Measurements from ENCODE around the gene PLD1.

PLD1 gene

DNA sequence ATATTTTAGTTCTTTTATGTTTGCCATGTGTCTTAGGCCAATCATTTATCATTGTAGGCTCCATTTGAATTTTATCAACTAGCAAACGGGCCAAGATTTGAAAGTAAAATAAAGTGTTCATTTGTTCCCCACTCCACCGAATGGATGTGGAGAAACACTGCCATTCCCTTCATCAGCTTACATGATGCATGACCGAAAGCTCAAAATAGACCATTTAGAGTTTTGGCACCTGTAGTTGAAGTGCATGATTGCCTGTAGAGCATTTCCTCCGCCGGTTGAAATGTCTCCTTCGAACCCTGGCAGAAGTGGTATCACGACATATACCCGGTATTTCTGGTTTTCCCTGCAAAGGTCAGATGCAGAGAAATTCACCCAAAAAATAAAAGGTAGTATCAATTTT lies 165.6 kb downstream of the PLD1 start:
- H3K4me3 ChIP-seq (replicated peaks; ENCODE audit: insufficient read depth, low read length), result no peak overlapping the region
- DNase-seq (ENCODE audit: low read depth in 1 of 2, low spot score in 1 of 2), result no peak
- no peak for TF ChIP-seq GABPA (IDR thresholded peaks at IDR 0.05; ENCODE audit: low read depth)
- TF ChIP-seq, protein P1, sequence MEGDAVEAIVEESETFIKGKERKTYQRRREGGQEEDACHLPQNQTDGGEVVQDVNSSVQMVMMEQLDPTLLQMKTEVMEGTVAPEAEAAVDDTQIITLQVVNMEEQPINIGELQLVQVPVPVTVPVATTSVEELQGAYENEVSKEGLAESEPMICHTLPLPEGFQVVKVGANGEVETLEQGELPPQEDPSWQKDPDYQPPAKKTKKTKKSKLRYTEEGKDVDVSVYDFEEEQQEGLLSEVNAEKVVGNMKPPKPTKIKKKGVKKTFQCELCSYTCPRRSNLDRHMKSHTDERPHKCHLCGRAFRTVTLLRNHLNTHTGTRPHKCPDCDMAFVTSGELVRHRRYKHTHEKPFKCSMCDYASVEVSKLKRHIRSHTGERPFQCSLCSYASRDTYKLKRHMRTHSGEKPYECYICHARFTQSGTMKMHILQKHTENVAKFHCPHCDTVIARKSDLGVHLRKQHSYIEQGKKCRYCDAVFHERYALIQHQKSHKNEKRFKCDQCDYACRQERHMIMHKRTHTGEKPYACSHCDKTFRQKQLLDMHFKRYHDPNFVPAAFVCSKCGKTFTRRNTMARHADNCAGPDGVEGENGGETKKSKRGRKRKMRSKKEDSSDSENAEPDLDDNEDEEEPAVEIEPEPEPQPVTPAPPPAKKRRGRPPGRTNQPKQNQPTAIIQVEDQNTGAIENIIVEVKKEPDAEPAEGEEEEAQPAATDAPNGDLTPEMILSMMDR (IDR thresholded peaks at IDR 0.05; ENCODE audit: insufficient read depth, low read length), result no peak
- TF ChIP-seq POLR2AphosphoS5 (IDR thresholded peaks at IDR 0.05; ENCODE audit: low read depth), result no peak
- no peak for TF ChIP-seq SPI1 (IDR thresholded peaks at IDR 0.05; ENCODE audit: borderline replicate concordance, low read depth)
- TF ChIP-seq, protein P2, sequence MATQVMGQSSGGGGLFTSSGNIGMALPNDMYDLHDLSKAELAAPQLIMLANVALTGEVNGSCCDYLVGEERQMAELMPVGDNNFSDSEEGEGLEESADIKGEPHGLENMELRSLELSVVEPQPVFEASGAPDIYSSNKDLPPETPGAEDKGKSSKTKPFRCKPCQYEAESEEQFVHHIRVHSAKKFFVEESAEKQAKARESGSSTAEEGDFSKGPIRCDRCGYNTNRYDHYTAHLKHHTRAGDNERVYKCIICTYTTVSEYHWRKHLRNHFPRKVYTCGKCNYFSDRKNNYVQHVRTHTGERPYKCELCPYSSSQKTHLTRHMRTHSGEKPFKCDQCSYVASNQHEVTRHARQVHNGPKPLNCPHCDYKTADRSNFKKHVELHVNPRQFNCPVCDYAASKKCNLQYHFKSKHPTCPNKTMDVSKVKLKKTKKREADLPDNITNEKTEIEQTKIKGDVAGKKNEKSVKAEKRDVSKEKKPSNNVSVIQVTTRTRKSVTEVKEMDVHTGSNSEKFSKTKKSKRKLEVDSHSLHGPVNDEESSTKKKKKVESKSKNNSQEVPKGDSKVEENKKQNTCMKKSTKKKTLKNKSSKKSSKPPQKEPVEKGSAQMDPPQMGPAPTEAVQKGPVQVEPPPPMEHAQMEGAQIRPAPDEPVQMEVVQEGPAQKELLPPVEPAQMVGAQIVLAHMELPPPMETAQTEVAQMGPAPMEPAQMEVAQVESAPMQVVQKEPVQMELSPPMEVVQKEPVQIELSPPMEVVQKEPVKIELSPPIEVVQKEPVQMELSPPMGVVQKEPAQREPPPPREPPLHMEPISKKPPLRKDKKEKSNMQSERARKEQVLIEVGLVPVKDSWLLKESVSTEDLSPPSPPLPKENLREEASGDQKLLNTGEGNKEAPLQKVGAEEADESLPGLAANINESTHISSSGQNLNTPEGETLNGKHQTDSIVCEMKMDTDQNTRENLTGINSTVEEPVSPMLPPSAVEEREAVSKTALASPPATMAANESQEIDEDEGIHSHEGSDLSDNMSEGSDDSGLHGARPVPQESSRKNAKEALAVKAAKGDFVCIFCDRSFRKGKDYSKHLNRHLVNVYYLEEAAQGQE (IDR thresholded peaks at IDR 0.05; ENCODE audit: insufficient replicate concordance, low read depth), result no peak
- H3K27me3 ChIP-seq (ENCODE audit: insufficient read depth, poor library complexity, severe bottlenecking), result no peaks in the 10 kb centered on the region
- H3K27ac ChIP-seq (replicated peaks), result no peak overlapping the region

DNA sequence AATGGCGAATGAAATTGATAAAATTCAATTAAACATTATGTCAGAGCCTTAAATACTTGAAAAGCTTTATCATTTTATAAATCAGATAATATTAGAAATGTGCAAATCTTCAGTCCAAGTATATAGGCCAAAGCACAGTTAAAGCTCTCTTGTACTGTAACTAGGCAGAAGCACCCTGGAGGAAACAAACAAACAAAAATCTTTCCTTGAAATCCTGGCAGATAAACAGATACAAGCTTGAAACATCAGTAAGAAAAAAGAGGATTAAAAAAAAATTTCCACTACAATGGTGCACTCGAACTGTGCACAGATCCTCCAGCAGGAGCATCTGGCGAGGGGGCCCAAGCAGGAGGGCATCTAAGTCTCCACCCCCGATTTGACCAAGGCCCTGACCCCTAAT lies 166.6 kb downstream of the PLD1 start:
- TF ChIP-seq, protein P1 (IDR thresholded peaks at IDR 0.05; ENCODE audit: insufficient read depth, low read length), result no peak
- TF ChIP-seq, protein P2 (IDR thresholded peaks at IDR 0.05; ENCODE audit: insufficient replicate concordance, low read depth), result no peak
- TF ChIP-seq SPI1 (IDR thresholded peaks at IDR 0.05; ENCODE audit: borderline replicate concordance, low read depth), result no peak
- no peak for TF ChIP-seq GABPA (IDR thresholded peaks at IDR 0.05; ENCODE audit: low read depth)
- no peak for TF ChIP-seq POLR2AphosphoS5 (IDR thresholded peaks at IDR 0.05; ENCODE audit: low read depth)
- H3K27ac ChIP-seq (replicated peaks), result no peak overlapping the region
- H3K27me3 ChIP-seq (ENCODE audit: insufficient read depth, poor library complexity, severe bottlenecking), result no peaks in the 10 kb centered on the region
- DNase-seq (ENCODE audit: low read depth in 1 of 2, low spot score in 1 of 2), result no peak
- no peak overlapping the region for H3K4me3 ChIP-seq (replicated peaks; ENCODE audit: insufficient read depth, low read length)

DNA sequence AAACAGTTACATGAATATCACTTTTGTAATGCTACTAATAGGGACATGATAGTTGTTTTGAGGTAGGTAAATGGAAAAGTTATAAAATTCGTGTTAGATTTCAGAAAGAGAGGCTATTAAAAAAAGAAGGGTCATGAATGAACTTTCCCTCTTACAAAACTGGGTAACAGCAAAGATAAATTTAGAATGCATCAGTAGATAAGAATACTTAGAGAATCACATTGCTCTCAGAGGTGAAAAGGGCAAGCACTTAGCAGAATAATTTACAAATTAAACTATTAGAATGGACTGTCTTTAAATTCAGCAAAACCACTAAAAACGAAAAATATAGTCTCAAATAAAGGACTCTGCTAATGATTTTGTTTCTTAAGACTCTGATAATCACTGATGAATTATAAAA lies 167.2 kb downstream of the PLD1 start:
- Histone ChIP-seq H3K4me3 (replicated peaks; ENCODE audit: insufficient read depth, low read length) (no peak overlapping the region), H3K27ac (replicated peaks) (no peak overlapping the region), H3K27me3 (ENCODE audit: insufficient read depth, poor library complexity, severe bottlenecking) (no peaks in the 10 kb centered on the region)
- DNase-seq (ENCODE audit: low read depth in 1 of 2, low spot score in 1 of 2), result no peak
- TF ChIP-seq GABPA (IDR thresholded peaks at IDR 0.05; ENCODE audit: low read depth), result no peak
- TF ChIP-seq, protein P2 (IDR thresholded peaks at IDR 0.05; ENCODE audit: insufficient replicate concordance, low read depth), result no peak
- no peak for TF ChIP-seq SPI1 (IDR thresholded peaks at IDR 0.05; ENCODE audit: borderline replicate concordance, low read depth)
- TF ChIP-seq, protein P1 (IDR thresholded peaks at IDR 0.05; ENCODE audit: insufficient read depth, low read length), result no peak
- no peak for TF ChIP-seq POLR2AphosphoS5 (IDR thresholded peaks at IDR 0.05; ENCODE audit: low read depth)

Data from HL-60 (cell line).